GM04503 (cell line): Measurements from ENCODE around the gene DAND5.

Experiments
- DNase-seq: peaks from one replicate; pipeline ENCODE4 v3.0.0-alpha.2; 2012; ENCODE audit warnings: low read depth

The DAND5 gene

GRCh38 chr19:12994701-12995595, 25.6 kb downstream of the DAND5 start, which contains the start of gene NFIX:
Gene NFIX, plus strand, starts transcription at chr19:12995475. Its CDS starts 363 bp downstream, at chr19:12995838.
- DNase-seq = no peak

GRCh38 chr19:12995596-12996405, 26.4 kb downstream of the DAND5 start:
- no peak for DNase-seq

GRCh38 chr19:12996406-12997094, 27.2 kb downstream of the DAND5 start:
- no peak for DNase-seq

DNA sequence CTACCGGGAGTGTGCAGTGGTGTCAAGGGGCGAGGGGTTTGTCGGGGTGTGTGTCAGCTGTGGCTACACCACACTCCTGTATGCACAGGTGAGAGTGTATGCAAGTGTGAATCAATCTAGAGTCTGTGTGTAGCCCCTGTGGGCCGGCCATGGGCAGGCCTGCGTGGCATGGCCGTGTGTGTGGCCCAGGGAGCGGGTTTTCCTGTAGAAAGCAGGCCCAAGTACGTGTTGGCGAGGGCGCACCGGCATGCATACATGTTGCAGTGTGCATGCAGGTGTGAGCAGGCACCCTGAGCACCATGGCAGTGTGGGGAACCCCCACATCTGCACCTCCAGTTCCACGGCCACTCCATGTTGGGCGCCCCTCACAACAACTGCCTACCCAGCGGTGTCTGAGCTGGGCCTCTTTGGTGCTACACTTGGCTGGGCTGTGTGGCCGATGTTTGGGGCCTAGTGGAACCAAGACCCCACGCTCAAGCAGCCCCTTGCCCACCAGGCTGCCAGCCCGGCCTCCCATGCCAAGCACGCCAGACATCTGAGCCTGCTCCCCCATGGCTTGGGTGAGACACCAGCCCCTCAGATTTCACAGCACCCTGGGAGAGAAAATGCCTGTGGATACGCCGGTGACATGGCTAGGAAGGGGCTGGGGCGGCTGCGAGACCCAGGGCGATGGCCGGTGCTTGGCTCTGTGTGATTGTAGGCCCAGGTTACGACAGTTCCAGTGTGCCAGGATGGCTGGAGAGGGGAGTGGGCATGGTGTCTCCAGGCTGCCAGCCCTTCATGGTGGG, 28.0 kb downstream of the DAND5 start:
- DNase-seq = no peak

- no peak for DNase-seq
These were observed 28.9 kb downstream of the DAND5 start for GRCh38 chr19:12997967-12998940.

- no peak for DNase-seq
These were observed 31.8 kb downstream of the DAND5 start for GRCh38 chr19:13001166-13001501.

DNA sequence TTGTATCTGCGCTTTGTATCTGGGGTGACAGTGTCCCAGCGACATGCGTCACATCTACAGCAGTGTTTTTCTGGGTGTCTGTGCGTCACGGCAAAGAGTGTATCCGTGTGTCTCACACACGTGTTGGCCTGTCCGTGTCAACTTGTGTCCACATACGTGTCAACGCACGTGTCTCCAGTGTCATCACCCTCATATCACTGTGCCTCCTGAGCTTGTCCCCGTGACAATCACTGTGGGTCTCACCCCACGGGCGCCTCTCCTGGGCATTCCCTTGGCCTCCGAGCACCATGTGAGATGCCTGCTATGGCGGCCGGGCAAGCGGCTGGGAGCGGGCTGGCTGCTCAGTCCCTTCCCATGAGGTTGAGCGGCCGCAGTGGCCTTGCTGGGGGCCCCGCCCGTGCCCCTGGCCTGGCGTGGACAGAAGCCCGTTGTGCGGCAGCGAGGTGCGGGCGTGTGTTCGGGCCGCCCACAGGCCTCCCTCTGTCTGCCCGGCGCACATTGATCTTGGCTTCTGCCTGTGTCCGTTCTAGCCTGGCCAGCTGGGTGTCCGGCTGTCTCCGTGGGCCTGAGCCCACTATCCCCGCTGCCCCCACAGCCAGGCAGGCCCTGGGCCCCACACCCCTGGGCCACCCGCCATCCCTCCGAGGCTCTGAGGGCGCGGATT, 32.3 kb downstream of the DAND5 start:
- no peak for DNase-seq

DNA sequence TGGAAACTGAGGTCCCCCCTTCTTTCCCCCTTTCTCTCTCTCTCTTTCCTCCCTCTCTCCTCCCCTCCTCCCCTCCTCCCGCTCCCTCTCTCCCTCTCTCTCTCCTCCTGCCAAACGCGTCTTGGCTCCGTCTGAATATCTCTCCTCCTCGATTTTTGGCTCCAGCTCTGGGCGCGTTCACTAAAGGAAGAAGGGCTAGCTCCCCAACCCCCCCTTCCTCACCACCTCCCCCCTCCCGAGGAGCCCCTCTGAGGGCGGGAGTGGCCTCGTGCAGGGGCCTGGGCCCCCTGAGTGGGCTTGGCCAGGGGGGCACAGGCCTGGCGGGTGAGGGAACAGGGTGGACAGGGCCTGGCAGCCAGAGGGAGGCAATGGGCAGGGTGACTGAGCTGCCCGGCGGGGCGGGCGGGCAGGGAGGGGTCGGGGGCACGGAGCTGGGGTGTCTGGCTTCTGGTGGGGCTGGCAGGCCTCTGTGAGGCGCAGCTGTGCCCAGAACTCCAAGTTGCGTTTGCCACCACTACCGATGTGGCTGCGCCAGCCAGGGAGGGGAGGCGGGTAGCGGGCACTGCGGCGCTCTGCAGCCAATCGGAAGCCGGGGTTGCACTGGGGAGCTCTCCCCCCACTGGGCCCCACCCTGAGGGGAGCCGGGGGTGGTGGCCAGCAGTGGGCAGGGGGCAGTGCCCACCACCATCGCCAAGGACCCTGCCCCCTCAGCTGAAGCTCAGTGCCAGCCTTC, 33.0 kb downstream of the DAND5 start:
- DNase-seq = no peak

- DNase-seq = no peak
These were observed 33.7 kb downstream of the DAND5 start for GRCh38 chr19:13003081-13003480.

DNA sequence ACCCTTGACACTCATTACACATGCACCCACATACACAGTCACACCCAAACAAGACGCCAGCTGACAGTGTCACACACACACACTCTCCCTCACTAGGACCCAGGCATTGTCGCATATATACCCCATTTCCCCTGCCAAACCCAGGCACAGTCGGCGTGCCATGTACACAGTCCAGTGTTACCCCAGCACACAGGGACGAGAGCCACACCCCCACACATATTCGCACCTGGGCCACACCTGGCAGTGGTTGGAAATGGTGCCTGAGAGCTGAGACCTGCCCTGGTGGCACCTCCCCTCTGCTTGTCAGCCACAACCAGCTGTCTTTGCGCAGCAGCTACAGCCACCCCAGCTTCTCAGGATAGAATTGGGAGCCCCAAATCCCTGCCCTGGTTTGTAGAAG, 34.9 kb downstream of the DAND5 start:
- no peak for DNase-seq

DNA sequence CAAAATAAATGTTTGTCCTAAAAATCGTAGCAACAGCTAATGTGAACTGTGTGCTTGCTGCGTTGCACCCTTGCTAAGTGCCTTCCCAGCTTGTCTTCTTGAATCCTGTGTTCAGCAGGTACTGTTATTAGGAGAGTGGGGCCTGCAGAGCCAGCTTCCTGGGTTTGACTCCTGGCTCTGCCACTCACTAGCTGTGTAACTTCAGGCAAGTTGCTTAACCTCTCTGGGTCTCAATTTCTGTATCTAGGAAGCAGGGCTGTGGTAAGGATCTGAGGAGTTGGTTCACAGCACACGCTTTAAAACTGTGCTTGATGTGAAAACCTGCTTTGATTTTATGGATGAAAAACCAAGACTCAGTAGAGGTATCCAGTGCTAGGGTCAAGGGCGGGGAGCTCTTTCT, 35.9 kb downstream of the DAND5 start:
- DNase-seq = no peak

DNA sequence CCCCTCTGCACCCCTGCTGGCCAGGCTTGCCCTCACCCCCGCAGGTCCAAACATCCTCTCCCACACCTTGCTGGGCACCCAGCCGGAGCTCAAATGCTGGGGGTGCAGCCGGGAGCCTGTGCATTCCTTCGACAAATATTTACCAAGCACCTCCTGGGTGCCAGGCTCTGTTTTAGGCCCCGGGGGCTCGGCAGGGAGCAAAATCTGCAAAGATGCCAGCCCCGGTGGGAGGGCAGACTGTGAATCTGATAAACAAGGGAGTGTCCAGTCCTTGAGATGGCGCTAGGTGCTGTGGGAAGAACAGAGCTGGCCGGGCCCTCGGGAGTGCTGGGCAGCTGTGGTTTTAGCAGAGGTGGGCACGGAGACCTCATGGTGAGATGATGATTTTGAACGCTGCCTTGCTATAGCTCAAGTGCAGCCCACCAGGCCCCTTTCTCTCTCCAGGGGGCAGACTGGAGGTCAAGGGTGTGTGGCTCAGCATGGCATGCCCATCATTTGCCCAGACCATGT, 36.5 kb downstream of the DAND5 start:
- no peak for DNase-seq

- no peak for DNase-seq
These were observed 37.3 kb downstream of the DAND5 start for GRCh38 chr19:13006431-13007281.

GRCh38 chr19:13007292-13008045, 38.1 kb downstream of the DAND5 start:
- no peak for DNase-seq

- no peak for DNase-seq
These were observed 39.8 kb downstream of the DAND5 start for GRCh38 chr19:13008926-13009787.
